Left ventricle myocardium inferior (tissue), 1 donor: ENCODE measurements around the gene RBPJ. TPM values are rescaled to one million over a fixed set of nuclear protein-coding genes. Genes with fewer than 3 reads are reported as not detected.

Experiments used
- DNase-seq: peaks from one replicate; pipeline ENCODE4 v3.0.0-alpha.2; 2020
- H3K27ac ChIP-seq: fragments of 200-600 bp; replicated peaks from 2 replicates; pipeline ENCODE4 v1.8.0; 2021
- H3K27me3 ChIP-seq: fragments of 200-600 bp; 2 replicates; pipeline ENCODE4 v1.8.0; 2021; ENCODE audit warnings: low read depth
- H3K36me3 ChIP-seq: fragments of 200-600 bp; 2 replicates; pipeline ENCODE4 v1.8.0; 2021
- H3K4me1 ChIP-seq: fragments of 200-600 bp; 2 replicates; pipeline ENCODE4 v1.8.0; 2021
- H3K4me3 ChIP-seq: fragments of 200-600 bp; 2 replicates; pipeline ENCODE4 v1.8.0; 2021; ENCODE audit warnings: mild to moderate bottlenecking, moderate library complexity
- H3K9me3 ChIP-seq: fragments of 200-600 bp; replicated peaks from 2 replicates; pipeline ENCODE4 v1.8.0; 2021
- intact Hi-C: fragments of 100-400 bp; cut with micrococcal nuclease; formaldehyde crosslinking; loops from one replicate; pipeline ENCODE4 v1.11.0; 2022
- total RNA-seq: library from RNA; stranded (reverse); fragmentation: NEBNext Ultra II Directional; extraction: Animal tissue kit (Norgen Biotek cat#: 25700); gene quantifications from one replicate; pipeline ENCODE4 v1.2.1, GENCODE V29; 2021
- TF ChIP-seq, protein P1 (sequence below): fragments of 200-600 bp; IDR thresholded peaks from 2 replicates; pipeline ENCODE4 v1.8.0; 2021; ENCODE audit warnings: antibody characterized with exemption, mild to moderate bottlenecking, borderline replicate concordance
- donor health status: DM: no; HTN: yes; CAD: no; lungs with severe emphysema.

The RBPJ gene
- total RNA-seq, 1 donor from 2014 or later: 36.5 TPM

DNA sequence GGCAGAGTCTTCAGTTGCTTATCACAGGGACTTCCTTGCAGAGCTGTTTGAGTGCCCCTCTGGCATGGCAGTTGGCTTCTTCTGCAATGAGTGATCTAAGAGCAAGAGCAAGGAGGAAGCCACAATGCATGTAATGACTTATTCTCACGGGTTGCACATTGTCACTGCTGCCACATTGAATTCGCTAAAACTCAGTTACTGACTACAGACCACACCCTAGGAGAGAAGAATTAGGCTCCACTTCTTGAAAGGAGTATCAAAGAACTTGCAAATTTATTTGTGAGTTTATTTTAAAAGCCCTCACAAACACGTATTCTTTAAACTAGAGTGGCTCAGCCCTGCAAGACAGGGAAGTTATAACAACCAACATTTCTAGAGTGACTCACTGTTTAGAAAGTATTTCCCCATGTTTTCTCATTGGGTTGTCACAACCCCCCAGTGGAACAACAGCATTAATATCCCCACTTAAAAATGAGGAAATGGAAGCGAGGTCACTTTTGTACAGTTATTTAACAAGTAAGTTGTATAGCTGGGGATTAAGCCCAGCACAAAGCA, 32.4 kb upstream of the RBPJ start:
- H3K27ac ChIP-seq: peak overlapping the region; percentile 45
- TF ChIP-seq, protein P1, sequence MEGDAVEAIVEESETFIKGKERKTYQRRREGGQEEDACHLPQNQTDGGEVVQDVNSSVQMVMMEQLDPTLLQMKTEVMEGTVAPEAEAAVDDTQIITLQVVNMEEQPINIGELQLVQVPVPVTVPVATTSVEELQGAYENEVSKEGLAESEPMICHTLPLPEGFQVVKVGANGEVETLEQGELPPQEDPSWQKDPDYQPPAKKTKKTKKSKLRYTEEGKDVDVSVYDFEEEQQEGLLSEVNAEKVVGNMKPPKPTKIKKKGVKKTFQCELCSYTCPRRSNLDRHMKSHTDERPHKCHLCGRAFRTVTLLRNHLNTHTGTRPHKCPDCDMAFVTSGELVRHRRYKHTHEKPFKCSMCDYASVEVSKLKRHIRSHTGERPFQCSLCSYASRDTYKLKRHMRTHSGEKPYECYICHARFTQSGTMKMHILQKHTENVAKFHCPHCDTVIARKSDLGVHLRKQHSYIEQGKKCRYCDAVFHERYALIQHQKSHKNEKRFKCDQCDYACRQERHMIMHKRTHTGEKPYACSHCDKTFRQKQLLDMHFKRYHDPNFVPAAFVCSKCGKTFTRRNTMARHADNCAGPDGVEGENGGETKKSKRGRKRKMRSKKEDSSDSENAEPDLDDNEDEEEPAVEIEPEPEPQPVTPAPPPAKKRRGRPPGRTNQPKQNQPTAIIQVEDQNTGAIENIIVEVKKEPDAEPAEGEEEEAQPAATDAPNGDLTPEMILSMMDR: no peak
- intact Hi-C loops: no loop called here

DNA sequence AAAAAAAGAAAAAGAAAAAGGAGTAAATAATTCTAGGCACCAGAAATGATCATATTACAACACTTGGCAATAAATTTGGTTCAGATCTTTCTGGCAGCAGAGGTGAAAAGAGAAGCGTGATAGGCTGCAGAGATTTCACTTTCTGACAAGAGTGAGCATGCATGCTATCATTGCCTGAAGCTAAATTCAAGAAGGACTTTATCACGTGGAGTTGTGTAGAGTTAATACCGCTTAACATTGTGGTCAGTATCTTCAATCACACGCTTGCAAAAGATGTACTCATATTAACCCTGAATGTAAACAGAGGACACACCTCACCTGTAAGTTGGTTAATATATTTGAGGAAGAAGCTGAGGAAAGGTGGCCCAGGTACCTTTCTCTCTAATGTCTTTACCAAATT, 31.4 kb upstream of the RBPJ start:
- H3K27me3 ChIP-seq: peaks cover 4% of the 10 kb centered on the region
- DNase-seq: no peak
- no peaks in the 10 kb centered on the region for H3K36me3 ChIP-seq
- TF ChIP-seq, protein P1: no peak
- H3K9me3 ChIP-seq: no peaks in the 10 kb centered on the region
- no peak overlapping the region for H3K27ac ChIP-seq
- no peaks in the 10 kb centered on the region for H3K4me1 ChIP-seq
- intact Hi-C loops: no loop called here
- no peak overlapping the region for H3K4me3 ChIP-seq

More for the DNA sequence above, 32.4 kb upstream of the RBPJ start:
- Histone ChIP-seq H3K36me3 (no peaks in the 10 kb centered on the region), H3K9me3 (no peaks in the 10 kb centered on the region), H3K4me1 (no peaks in the 10 kb centered on the region), H3K27me3 (no peaks in the 10 kb centered on the region), H3K4me3 (no peak overlapping the region)
- no peak for DNase-seq

DNA sequence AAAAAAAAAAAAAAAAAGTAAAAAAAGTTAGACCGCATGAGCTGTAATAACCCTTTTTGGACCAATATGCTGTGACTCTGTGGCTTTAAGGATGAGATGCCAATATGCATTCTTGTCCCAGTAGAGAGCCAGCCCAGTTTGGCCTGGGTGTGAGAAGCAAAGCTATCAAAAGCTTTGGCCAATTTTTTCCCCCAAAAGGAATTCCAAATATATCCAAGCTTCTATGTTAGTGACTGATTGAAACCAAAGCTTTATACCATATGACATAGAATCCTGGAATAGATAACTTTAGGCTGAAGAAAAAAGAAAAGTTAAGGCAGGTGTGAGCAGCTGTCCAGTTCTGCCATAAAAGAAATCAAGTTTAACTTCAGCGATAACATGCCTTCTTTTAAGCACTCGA, 30.5 kb upstream of the RBPJ start:
- Histone ChIP-seq H3K4me3 (no peak overlapping the region), H3K9me3 (no peaks in the 10 kb centered on the region), H3K36me3 (no peaks in the 10 kb centered on the region), H3K27me3 (peaks cover 4% of the 10 kb centered on the region), H3K27ac (no peak overlapping the region), H3K4me1 (no peaks in the 10 kb centered on the region)
- TF ChIP-seq, protein P1: no peak
- intact Hi-C loops: loop anchor here (10.0 kb wide), 1 partner anchor 206 kb away; no protein-coding TSS in a partner anchor
- no peak for DNase-seq

DNA sequence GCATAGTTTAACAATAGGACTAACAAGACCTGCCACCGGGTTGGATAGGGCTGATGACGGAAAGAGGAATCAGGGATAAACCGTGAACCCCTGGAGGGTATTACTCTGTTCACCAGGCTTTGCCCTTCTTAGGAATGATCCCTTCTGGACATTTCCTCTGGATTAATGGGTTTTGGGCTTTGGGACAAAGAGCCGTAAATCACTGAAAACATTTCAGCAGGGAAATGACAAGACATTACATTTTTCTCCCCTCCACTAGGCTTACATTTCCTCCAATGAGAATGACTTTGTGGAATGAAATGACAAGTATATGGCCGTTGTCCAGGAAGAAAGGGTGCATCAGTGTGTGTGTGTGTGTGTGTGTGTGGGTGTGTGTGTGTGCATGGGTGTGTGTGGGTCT, 25.9 kb upstream of the RBPJ start:
- Histone ChIP-seq H3K27ac (no peak overlapping the region), H3K27me3 (peaks cover 4% of the 10 kb centered on the region), H3K4me3 (no peak overlapping the region), H3K36me3 (no peaks in the 10 kb centered on the region), H3K9me3 (no peaks in the 10 kb centered on the region), H3K4me1 (no peaks in the 10 kb centered on the region)
- intact Hi-C loops: loop anchor here (10.0 kb wide), 1 partner anchor 210 kb away; no protein-coding TSS in a partner anchor
- TF ChIP-seq, protein P1: no peak
- DNase-seq: no peak

DNA sequence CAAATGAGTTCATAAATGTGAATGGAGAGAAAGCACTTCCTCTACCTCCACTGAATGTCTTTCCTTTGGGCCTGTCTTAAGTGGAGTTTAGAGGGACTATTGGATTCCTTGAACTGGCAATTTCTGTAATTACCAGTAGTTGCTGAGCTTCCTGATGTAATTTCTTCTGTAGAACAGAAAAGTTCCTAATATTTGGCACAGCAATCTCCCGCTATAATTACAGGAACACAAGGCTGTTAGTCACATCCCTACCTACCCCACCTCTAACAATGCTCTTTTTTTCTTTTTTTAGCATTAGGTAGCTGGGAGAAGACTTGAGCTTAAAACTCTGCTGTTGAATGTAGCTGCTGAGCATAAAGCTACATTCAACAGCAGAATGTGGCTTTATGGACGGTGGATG, 24.8 kb upstream of the RBPJ start:
- TF ChIP-seq, protein P1: no peak
- intact Hi-C loops: loop anchor here (10.0 kb wide), 1 partner anchor 211 kb away; no protein-coding TSS in a partner anchor
- Histone ChIP-seq H3K27ac (no peak overlapping the region), H3K9me3 (no peaks in the 10 kb centered on the region), H3K36me3 (no peaks in the 10 kb centered on the region), H3K4me1 (no peaks in the 10 kb centered on the region), H3K27me3 (peaks cover 4% of the 10 kb centered on the region), H3K4me3 (no peak overlapping the region)
- no peak for DNase-seq
